K562 (cell line): ENCODE measurements around the gene ALKBH3. TPM values are rescaled to one million over a fixed set of nuclear protein-coding genes. Genes with fewer than 3 reads are reported as not detected.

ENCODE experiments used
- BCLAF1 ChIP-seq, 2 experiments: fragments of 450-650 bp in 1 of 2; IDR thresholded peaks; 2 replicates each; pipeline ENCODE4 v1.6.1; 2011 to 2017; ENCODE audit warnings: low read depth in 2 of 2, antibody characterized with exemption in 1 of 2, borderline replicate concordance in 1 of 2, low read length in 1 of 2, mild to moderate bottlenecking in 1 of 2, mixed read lengths in 1 of 2; ENCODE audit not compliant: control insufficient read depth in 1 of 2
- CXXC5 ChIP-seq: fragments of 250-450 bp; sonication (Bioruptor Pico); IDR thresholded peaks from 2 replicates; pipeline ENCODE4 v1.8.0; 2022; ENCODE audit warnings: inconsistent platforms, mild to moderate bottlenecking, moderate library complexity
- DIDO1 ChIP-seq: fragments of 450-650 bp; IDR thresholded peaks from 2 replicates; pipeline ENCODE4 v1.6.1; 2016; ENCODE audit warnings: low read depth, missing biosample characterization, missing genetic modification characterization
- ELF1 ChIP-seq: fragments of 200-800 bp; sonication (Bioruptor generic); IDR thresholded peaks from 2 replicates; pipeline ENCODE4 v1.6.1; 2016; ENCODE audit warnings: missing genetic modification characterization, missing compliant biosample characterization
- ETV5 ChIP-seq: sonication (generic); formaldehyde crosslinking; IDR thresholded peaks from 2 replicates; pipeline ENCODE4 v1.4.0; 2020; ENCODE audit warnings: low read depth, mild to moderate bottlenecking, missing genetic modification reagents
- ILF3 ChIP-seq: fragments of 450-650 bp; IDR thresholded peaks from 2 replicates; pipeline ENCODE4 v1.6.1; 2018; ENCODE audit warnings: antibody characterized with exemption, mild to moderate bottlenecking, moderate library complexity, borderline replicate concordance
- L3MBTL2 ChIP-seq: fragments of 450-650 bp; IDR thresholded peaks from 2 replicates; pipeline ENCODE4 v1.6.1; 2016; ENCODE audit warnings: mild to moderate bottlenecking, moderate library complexity
- LARP7 ChIP-seq: fragments of 450-650 bp; IDR thresholded peaks from 2 replicates; pipeline ENCODE4 v1.6.1; 2016
- PHF8 ChIP-seq: fragments of 200-600 bp; sonication (generic); IDR thresholded peaks from 2 replicates; pipeline ENCODE4 v1.6.1; 2012; ENCODE audit warnings: mixed run types, mild to moderate bottlenecking, inconsistent platforms, low read length, moderate library complexity, borderline replicate concordance
- SUPT5H ChIP-seq: fragments of 450-650 bp; IDR thresholded peaks from 2 replicates; pipeline ENCODE4 v1.6.1; 2016
- TFAM ChIP-seq: fragments of 250-450 bp; sonication (Bioruptor Pico); conservative IDR thresholded peaks from 2 replicates; pipeline ENCODE4 v1.5.0; 2021; ENCODE audit warnings: mild to moderate bottlenecking, moderate library complexity
- ZBTB5 ChIP-seq: fragments of 450-650 bp; IDR thresholded peaks from 2 replicates; pipeline ENCODE4 v1.6.1; 2017; ENCODE audit warnings: antibody characterized with exemption
- ZNF133 ChIP-seq: fragments of 250-450 bp; sonication (Bioruptor Pico); IDR thresholded peaks from 2 replicates; pipeline ENCODE4 v1.4.0; 2020; ENCODE audit warnings: mild to moderate bottlenecking
- ZNF134 ChIP-seq: fragments of 250-450 bp; sonication (Bioruptor Pico); conservative IDR thresholded peaks from 2 replicates; pipeline ENCODE4 v1.4.0; 2020
- ZNF408 ChIP-seq: fragments of 250-450 bp; sonication (Bioruptor Pico); IDR thresholded peaks from 2 replicates; pipeline ENCODE4 v1.4.0; 2020; ENCODE audit warnings: low read depth, mild to moderate bottlenecking, moderate library complexity
- ZNF707 ChIP-seq: fragments of 250-450 bp; sonication (Bioruptor Pico); conservative IDR thresholded peaks from 2 replicates; pipeline ENCODE4 v1.8.0; 2022; ENCODE audit warnings: inconsistent platforms, mild to moderate bottlenecking, moderate library complexity
- polyA plus RNA-seq, 8 experiments: library from polyadenylated mRNA; depleted of rRNA in 4 of 8; stranded (reverse) in 5 of 8; unstranded in 3 of 8; fragments of >200 nt; fragmentation: Nextera tagmentation in 2 of 8; fragmentation: Illumina TruSeq in 1 of 8; extraction: Ambion mirVana in 2 of 8; extraction: Trizol in 1 of 8; gene quantifications; 2 replicates each; pipeline versions ENCODE4 v1.2.1 to v1.2.3, GENCODE V29; 2011 to 2014; ENCODE audit warnings: inconsistent platforms in 1 of 8, missing spikeins in 1 of 8
- total RNA-seq, 7 experiments: library from RNA; depleted of rRNA in 6 of 7; stranded (reverse); fragments of >200 nt in 6 of 7; fragmentation: Illumina TruSeq in 2 of 7; extraction: Trizol in 2 of 7; gene quantifications; 2 replicates each; pipeline versions ENCODE4 v1.2.1 to v1.2.3, GENCODE V29; 2011 to 2021; ENCODE audit warnings: low replicate concordance in 1 of 7

Gene ALKBH3
- total and polyA plus RNA-seq, 9 of the 15 experiments (the other 6 are each of a cell fraction or from before 2014, with no cell fraction given) = 16.0 to 49.9 (median 36.5) TPM

GRCh38 chr11:43942662-43943371 lies 62.2 kb downstream of the ALKBH3 start (continued):
- no peak for TF ChIP-seq ETV5 (CRISPR knock-in tag)
- TF ChIP-seq DIDO1 (tag) = no peak
- TF ChIP-seq ELF1 = no peak
- TF ChIP-seq BCLAF1 (IDR thresholded peaks at IDR 0.05; ENCODE audit: borderline replicate concordance in 1 of 2, control insufficient read depth in 1 of 2, low read depth in 2 of 2, low read length in 1 of 2) = no peak
- TF ChIP-seq SUPT5H = no peak
- no peak for TF ChIP-seq ZNF134 (CRISPR knock-in tag)
- TF ChIP-seq TFAM (CRISPR knock-in tag) = no peak
- TF ChIP-seq ZNF707 (CRISPR knock-in tag) = no peak
- TF ChIP-seq ZNF133 (CRISPR knock-in tag) = no peak
- TF ChIP-seq L3MBTL2 = peak; percentile 18
- 0 out of 2 replicates have a peak, but pooled peaks have one; percentile 48 for TF ChIP-seq CXXC5 (CRISPR knock-in tag)
- TF ChIP-seq ZNF408 (CRISPR knock-in tag) = no peak
- TF ChIP-seq ZBTB5 = no peak
- TF ChIP-seq ILF3 = no peak
- TF ChIP-seq LARP7 = no peak
- peak; percentile 33; the same call in 1 of the 2 replicates for TF ChIP-seq PHF8
